ENCODE data around the gene MBD1. TPM values are rescaled to one million over a fixed set of nuclear protein-coding genes. Genes with fewer than 3 reads are reported as not detected.

Gene MBD1
- total and polyA plus RNA-seq, 7 donors = 25.9 to 93.6 (median 58.9) TPM

Small RNA genes within 50 kb of the gene (small RNA-seq; reads per million reads assigned to genes)
- 0 to 0.18 (median 0.15) reads per million in 3 donors for gene RNA5SP458

Other genes starting within 250 kb of the MBD1 start
- gene MYO5B, start 86.4 kb downstream of the MBD1 start, total RNA-seq = 1 to 10 TPM in 1 of 4 donors, under 1 TPM in 3; 0.14 to 3.0 (median 0.59) TPM
- gene MYO5B, start 86.4 kb downstream of the MBD1 start, polyA plus RNA-seq = 10 to 100 TPM; 52.6 to 80.7 (median 60.7) TPM
- gene CFAP53, start 15.0 kb downstream of the MBD1 start, total RNA-seq = under 1 TPM in 1 of 4 donors, not detected in 3; 0.27 TPM
- under 1 TPM in 2 of 3 donors, not detected in 1; 0.23 to 0.46 TPM for gene CFAP53, start 15.0 kb downstream of the MBD1 start, polyA plus RNA-seq
- 10 to 100 TPM; 34.2 to 58.9 (median 51.1) TPM for gene CXXC1, start 6.2 kb upstream of the MBD1 start, total RNA-seq
- gene CXXC1, start 6.2 kb upstream of the MBD1 start, polyA plus RNA-seq = 10 to 100 TPM; 27.0 to 83.2 (median 43.2) TPM
- under 1 TPM in 1 of 4 donors, not detected in 3; 0.68 TPM for gene SKA1, start 93.5 kb upstream of the MBD1 start, total RNA-seq
- 1 to 10 TPM in 2 of 3 donors, not detected in 1; 1.4 to 5.4 TPM for gene SKA1, start 93.5 kb upstream of the MBD1 start, polyA plus RNA-seq